DOHH2 (cell line): Measurements from ENCODE around the gene ADAMTS15.

Source experiments
- H3F3A ChIP-seq: fragments of 200-600 bp; sonication (generic), shearing (Covaris generic); 2 replicates; pipeline ENCODE4 v1.6.0; 2016; ENCODE audit warnings: antibody characterized with exemption, mild to moderate bottlenecking; ENCODE audit not compliant: control insufficient read depth, insufficient read depth
- H3K27ac ChIP-seq: fragments of 200-600 bp; sonication (generic); 2 replicates; pipeline ENCODE4 v1.5.1; 2014; ENCODE audit warnings: low read depth, mild to moderate bottlenecking, low read length, moderate library complexity
- H3K27me3 ChIP-seq: fragments of 200-600 bp; sonication (generic); 2 replicates; pipeline ENCODE4 v1.6.1; 2014; ENCODE audit warnings: mild to moderate bottlenecking, low read length, mixed read lengths; ENCODE audit not compliant: control insufficient read depth
- H3K36me3 ChIP-seq: fragments of 200-600 bp; sonication (generic); 2 replicates; pipeline ENCODE4 v1.6.1; 2014; ENCODE audit warnings: mild to moderate bottlenecking, low read length, moderate library complexity, mixed read lengths; ENCODE audit not compliant: control insufficient read depth
- H3K4me1 ChIP-seq: fragments of 200-600 bp; sonication (generic); 2 replicates; pipeline ENCODE4 v1.6.1; 2014; ENCODE audit warnings: mild to moderate bottlenecking, low read length, mixed read lengths; ENCODE audit not compliant: control insufficient read depth
- H3K4me2 ChIP-seq: fragments of 200-600 bp; sonication (generic); 2 replicates; pipeline ENCODE4 v1.6.0; 2014; ENCODE audit warnings: mild to moderate bottlenecking, low read length, moderate library complexity
- H3K4me3 ChIP-seq: fragments of 200-600 bp; sonication (generic); 2 replicates; pipeline ENCODE4 v1.5.1; 2014; ENCODE audit warnings: mild to moderate bottlenecking, low read length, mixed read lengths
- H3K79me2 ChIP-seq: fragments of 200-600 bp; sonication (generic); 2 replicates; pipeline ENCODE4 v1.6.1; 2014; ENCODE audit warnings: mild to moderate bottlenecking, low read length, mixed read lengths; ENCODE audit not compliant: control insufficient read depth
- H3K9me2 ChIP-seq: fragments of 200-600 bp; sonication (generic); replicated peaks from 2 replicates; pipeline ENCODE4 v1.6.1; 2014; ENCODE audit warnings: mild to moderate bottlenecking, low read length, mixed read lengths; ENCODE audit not compliant: control insufficient read depth
- H3K9me3 ChIP-seq: fragments of 200-600 bp; sonication (generic); 2 replicates; pipeline ENCODE4 v1.6.1; 2014; ENCODE audit warnings: antibody characterized with exemption, low read length, mixed read lengths; ENCODE audit not compliant: control insufficient read depth, insufficient read depth
- H4K20me1 ChIP-seq: fragments of 200-600 bp; sonication (generic); 2 replicates; pipeline ENCODE4 v1.6.0; 2014; ENCODE audit warnings: low read depth, mild to moderate bottlenecking, antibody characterized with exemption, low read length, moderate library complexity; ENCODE audit not compliant: control insufficient read depth, insufficient read depth
- EZH2phosphoT487 ChIP-seq: fragments of 200-600 bp; sonication (generic); IDR thresholded peaks from 2 replicates; pipeline ENCODE4 v1.6.1; 2017; ENCODE audit warnings: borderline replicate concordance, mild to moderate bottlenecking, antibody characterized with exemption, low read length, moderate library complexity, mixed read lengths
- TF ChIP-seq, protein P1 (sequence below): fragments of 200-600 bp; sonication (generic); IDR thresholded peaks from one replicate; pipeline ENCODE4 v1.5.1; 2014; ENCODE audit warnings: antibody characterized with exemption, mild to moderate bottlenecking, low read depth, low read length; ENCODE audit not compliant: poor library complexity, severe bottlenecking

ADAMTS15 gene

DNA sequence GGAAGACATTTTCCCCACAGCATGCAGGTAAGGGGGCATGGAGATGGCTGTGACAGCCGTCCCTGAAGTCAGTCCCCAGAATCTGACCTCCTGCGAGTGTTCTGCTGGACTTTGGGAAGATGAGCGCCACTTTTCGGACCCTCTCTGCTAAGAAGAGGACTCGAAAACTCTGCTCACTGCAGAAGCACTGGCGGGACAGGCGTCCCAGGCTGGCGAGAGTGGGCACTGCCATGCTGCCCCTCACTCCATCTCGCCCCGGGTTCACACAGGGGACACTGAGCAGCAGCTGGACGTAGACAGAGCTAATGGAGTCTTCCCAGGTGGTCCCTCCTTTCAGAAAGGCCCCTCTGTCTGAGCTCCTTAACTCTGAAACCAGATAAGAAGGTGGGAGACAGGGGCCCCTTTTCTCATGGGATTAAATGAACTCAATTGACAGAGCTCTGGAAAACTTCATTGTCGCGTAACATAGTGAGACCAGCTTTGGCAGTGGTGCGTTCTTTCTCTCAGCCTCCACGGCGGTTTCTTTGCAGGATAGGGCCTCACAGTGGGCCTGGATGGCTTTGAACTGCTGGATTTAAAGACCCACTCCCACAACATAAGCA is 24.8 kb upstream of the ADAMTS15 start:
- H3K27me3 ChIP-seq, result peaks cover 40% of the 10 kb centered on the region
- H3K4me1 ChIP-seq, result no peaks in the 10 kb centered on the region
- no peaks in the 10 kb centered on the region for H3K79me2 ChIP-seq

DNA sequence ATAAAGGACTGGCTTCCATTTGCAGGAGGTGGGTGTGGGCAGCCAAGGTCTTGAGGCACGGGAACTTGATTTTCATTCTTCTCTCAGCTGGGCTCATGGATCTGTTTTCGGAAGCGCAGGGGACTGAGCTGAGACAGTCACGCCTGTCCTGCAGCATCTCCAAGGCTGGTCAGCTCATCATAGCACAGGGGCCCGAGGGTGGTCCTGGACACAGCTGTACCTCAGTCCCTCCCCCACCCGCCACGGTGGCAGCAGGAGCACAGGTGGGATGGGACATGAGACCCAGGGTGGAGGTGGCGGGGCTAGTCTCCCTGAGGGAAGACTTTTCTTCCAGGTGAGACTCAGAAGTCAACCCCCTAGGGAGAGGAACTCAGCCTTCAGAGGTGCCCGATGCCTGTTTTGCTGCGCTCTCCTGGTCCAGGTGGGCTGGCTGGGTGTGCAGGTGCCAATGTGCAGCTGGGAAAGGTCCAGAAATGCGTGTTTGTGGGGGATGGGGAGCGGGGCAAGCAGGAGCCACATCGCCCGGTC is 23.8 kb upstream of the ADAMTS15 start:
- TF ChIP-seq EZH2phosphoT487, result no peak
- TF ChIP-seq, protein P1, sequence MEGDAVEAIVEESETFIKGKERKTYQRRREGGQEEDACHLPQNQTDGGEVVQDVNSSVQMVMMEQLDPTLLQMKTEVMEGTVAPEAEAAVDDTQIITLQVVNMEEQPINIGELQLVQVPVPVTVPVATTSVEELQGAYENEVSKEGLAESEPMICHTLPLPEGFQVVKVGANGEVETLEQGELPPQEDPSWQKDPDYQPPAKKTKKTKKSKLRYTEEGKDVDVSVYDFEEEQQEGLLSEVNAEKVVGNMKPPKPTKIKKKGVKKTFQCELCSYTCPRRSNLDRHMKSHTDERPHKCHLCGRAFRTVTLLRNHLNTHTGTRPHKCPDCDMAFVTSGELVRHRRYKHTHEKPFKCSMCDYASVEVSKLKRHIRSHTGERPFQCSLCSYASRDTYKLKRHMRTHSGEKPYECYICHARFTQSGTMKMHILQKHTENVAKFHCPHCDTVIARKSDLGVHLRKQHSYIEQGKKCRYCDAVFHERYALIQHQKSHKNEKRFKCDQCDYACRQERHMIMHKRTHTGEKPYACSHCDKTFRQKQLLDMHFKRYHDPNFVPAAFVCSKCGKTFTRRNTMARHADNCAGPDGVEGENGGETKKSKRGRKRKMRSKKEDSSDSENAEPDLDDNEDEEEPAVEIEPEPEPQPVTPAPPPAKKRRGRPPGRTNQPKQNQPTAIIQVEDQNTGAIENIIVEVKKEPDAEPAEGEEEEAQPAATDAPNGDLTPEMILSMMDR, result no peak
- Histone ChIP-seq H3K4me1 (no peaks in the 10 kb centered on the region), H3K79me2 (no peaks in the 10 kb centered on the region), H3K9me2 (no peaks in the 10 kb centered on the region), H4K20me1 (no peaks in the 10 kb centered on the region), H3K27me3 (peaks cover 51% of the 10 kb centered on the region), H3F3A (no peaks in the 10 kb centered on the region), H3K4me2 (no peak overlapping the region), H3K9me3 (no peaks in the 10 kb centered on the region), H3K4me3 (no peak overlapping the region), H3K36me3 (no peaks in the 10 kb centered on the region), H3K27ac (no peak overlapping the region)

More for the DNA sequence above, 24.8 kb upstream of the ADAMTS15 start:
- no peaks in the 10 kb centered on the region for H3F3A ChIP-seq
- H3K36me3 ChIP-seq, result no peaks in the 10 kb centered on the region
- H3K27ac ChIP-seq, result no peak overlapping the region
- no peak overlapping the region for H3K4me3 ChIP-seq
- H3K4me2 ChIP-seq, result no peak overlapping the region
- H3K9me3 ChIP-seq, result no peaks in the 10 kb centered on the region
- no peaks in the 10 kb centered on the region for H3K9me2 ChIP-seq
- H4K20me1 ChIP-seq, result no peaks in the 10 kb centered on the region
- TF ChIP-seq, protein P1, result no peak
- no peak for TF ChIP-seq EZH2phosphoT487

DNA sequence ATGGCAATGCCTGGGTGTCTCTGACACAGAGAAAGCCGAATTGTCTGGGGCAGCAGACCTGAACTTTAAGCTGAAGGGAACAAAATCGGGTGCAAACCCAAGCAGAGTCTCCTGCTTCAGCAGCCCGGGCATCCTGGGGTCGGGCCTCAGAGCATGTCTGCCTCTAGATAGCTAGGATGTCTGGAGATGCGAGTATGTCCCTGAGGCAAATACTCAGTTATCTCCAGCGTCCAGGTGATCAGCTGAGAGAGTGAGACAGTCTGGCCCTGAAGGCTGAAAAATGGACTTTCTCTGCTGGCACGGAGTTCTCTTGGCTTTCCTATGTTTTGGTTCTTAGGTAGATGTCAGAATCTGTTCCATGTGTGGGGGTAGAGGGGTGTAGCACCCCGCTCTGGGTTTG is 23.3 kb upstream of the ADAMTS15 start:
- no peaks in the 10 kb centered on the region for H3F3A ChIP-seq
- no peak overlapping the region for H3K27ac ChIP-seq
- no peak overlapping the region for H3K4me2 ChIP-seq
- TF ChIP-seq, protein P1, result no peak
- TF ChIP-seq EZH2phosphoT487, result no peak
- H3K36me3 ChIP-seq, result no peaks in the 10 kb centered on the region
- H4K20me1 ChIP-seq, result no peaks in the 10 kb centered on the region
- peaks cover 55% of the 10 kb centered on the region for H3K27me3 ChIP-seq
- H3K4me1 ChIP-seq, result no peaks in the 10 kb centered on the region
- no peaks in the 10 kb centered on the region for H3K79me2 ChIP-seq
- H3K9me3 ChIP-seq, result no peaks in the 10 kb centered on the region
- no peak overlapping the region for H3K4me3 ChIP-seq
- H3K9me2 ChIP-seq, result no peaks in the 10 kb centered on the region
